ENCODE results near the gene SLA2.

- TF ChIP-seq, protein P1, sequence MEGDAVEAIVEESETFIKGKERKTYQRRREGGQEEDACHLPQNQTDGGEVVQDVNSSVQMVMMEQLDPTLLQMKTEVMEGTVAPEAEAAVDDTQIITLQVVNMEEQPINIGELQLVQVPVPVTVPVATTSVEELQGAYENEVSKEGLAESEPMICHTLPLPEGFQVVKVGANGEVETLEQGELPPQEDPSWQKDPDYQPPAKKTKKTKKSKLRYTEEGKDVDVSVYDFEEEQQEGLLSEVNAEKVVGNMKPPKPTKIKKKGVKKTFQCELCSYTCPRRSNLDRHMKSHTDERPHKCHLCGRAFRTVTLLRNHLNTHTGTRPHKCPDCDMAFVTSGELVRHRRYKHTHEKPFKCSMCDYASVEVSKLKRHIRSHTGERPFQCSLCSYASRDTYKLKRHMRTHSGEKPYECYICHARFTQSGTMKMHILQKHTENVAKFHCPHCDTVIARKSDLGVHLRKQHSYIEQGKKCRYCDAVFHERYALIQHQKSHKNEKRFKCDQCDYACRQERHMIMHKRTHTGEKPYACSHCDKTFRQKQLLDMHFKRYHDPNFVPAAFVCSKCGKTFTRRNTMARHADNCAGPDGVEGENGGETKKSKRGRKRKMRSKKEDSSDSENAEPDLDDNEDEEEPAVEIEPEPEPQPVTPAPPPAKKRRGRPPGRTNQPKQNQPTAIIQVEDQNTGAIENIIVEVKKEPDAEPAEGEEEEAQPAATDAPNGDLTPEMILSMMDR (IDR thresholded peaks at IDR 0.05; ENCODE audit: insufficient read depth, low read length, poor library complexity, severe bottlenecking): no peak
- TF ChIP-seq EZH2phosphoT487 (conservative IDR thresholded peaks at IDR 0.05; ENCODE audit: low read length): no peak
These were observed 80.5 kb downstream of the SLA2 start for GRCh38 chr20:36565520-36565919.

Data from SU-DHL-6 (cell line).